GM21390 (cell line): ENCODE measurements around the gene SLC35A5.

Source experiments
- ATAC-seq: cut with Tn5 transposase; IDR thresholded peaks from one replicate; pipeline ENCODE4 v1.9.1; 2021; ENCODE audit not compliant: unreplicated experiment

The SLC35A5 gene

DNA sequence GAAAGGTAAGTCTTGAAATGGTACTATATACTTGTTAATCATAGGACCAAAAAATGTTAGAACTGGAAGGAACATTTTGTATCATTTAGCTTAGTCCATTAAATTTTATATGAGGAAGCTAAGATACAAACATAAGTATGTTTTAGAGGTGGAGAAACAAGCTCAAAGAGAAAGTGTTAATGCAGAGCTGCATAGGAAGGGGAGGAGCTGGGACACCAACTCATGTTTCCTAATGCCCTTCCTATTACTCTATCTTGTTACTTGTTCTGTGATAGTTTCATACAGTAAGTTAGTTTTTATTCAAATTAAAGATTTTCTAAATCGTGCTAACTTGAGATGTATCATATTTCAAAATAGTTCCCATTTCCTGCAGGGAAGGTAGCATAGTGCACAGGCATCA, 7.4 kb downstream of the SLC35A5 start:
- no peak for ATAC-seq

DNA sequence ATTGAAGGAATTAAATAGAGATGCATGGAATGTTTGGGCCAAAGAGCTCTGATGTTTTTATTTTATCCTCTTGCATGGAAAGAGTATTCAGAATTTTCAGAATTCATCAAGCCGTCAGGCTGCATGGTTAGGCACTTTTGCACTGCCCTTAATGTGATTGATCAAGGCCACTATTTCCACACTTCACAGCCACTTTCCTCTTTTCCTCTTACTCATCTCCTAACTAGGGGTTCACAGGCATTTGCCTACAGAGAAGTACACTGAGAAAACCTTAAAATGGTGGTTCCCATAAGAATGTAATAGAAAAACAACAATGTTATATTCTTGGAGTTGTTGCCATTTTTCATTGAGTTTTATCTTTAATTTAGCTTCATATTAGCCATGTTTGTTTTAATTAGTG, 10.9 kb downstream of the SLC35A5 start:
- ATAC-seq, result no peak

- ATAC-seq, result no peak
Measured at GRCh38 chr3:112579232-112579631, 17.4 kb downstream of the SLC35A5 start.

DNA sequence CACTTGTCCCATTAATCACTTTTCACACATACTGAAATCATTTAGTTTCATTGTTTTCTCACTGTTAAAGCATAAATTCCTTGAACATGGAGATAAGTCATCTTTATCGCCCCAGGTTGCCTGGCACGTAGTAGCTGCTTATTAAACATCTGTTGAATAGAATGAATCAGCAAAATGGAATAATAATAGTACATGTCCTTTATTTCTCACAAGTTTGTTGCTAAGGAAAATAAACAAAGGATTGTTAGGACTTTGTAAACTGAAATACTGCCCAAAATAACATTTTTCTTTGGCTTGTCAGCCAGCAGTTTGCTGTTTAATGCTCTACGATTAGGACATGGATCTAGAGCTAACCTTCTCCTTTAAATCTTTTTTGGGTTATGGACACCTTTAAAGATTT, 17.9 kb downstream of the SLC35A5 start:
- no peak for ATAC-seq

DNA sequence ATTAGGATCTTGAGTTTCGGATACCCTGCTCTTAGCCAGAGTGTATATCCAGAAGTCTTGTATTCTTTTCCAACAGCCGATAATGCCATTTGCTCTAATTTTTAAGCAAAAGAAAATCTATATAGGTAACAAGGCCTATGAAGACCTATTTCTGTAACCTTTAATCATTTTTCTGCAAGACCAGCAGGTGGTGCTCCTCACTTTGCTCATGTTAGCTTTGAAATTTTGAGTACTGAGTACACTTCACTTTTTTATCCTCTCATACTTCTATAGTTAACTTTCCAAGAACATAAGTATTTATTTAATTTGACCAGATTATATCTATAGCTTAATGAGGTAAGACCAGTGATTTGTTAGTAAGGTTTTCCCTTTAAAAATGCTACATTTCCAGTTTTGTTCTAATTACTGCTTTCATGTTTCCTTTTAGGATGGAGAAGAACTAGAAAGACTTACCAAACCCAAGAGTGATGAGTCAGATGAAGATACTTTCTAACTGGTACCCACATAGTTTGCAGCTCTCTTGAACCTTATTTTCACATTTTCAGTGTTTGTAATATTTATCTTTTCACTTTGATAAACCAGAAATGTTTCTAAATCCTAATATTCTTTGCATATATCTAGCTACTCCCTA, 20.5 kb downstream of the SLC35A5 start:
- ATAC-seq, result no peak

- ATAC-seq, result no peak
Measured at GRCh38 chr3:112583105-112583504, 21.3 kb downstream of the SLC35A5 start.

DNA sequence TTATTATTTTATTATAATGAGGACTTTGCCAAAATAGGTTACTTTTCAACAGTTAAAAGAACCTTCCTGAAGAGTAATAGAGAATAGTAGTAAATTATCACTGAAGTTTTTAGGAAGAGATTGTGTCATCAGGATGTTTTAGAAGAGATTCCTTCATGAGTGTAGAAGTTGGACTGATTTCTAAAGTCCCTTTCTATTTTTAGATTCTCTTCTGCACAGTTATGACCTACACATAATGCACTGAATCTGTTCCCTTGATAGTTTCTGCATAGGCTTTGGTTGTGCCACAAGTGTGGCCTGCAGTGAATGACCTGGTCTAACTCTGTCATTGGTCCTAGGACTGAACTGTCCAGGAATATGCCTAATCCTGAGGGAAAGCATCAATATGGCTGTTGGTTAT, 23.9 kb downstream of the SLC35A5 start:
- ATAC-seq, result no peak

GRCh38 chr3:112587336-112587735, 25.5 kb downstream of the SLC35A5 start:
- ATAC-seq, result no peak

DNA sequence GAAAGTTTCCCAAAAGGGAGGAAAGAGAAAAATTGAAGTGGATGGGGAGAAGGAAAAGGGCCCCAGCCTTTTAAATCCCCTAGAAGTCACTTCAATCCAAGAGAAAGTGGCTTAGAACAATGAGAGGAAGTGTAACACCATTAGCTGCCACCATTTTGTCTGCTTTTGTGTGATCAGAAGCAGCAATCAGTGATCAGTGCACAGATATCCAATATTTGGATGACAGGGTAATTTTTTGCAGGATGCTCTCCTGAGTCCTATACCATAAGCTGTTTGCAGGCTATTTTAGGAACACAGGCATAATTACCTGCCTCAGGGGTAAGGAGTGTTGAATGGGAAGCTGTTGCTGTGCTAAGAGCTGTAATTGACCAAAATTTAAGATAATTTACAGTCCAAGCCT, 31.4 kb downstream of the SLC35A5 start:
- ATAC-seq, result no peak

DNA sequence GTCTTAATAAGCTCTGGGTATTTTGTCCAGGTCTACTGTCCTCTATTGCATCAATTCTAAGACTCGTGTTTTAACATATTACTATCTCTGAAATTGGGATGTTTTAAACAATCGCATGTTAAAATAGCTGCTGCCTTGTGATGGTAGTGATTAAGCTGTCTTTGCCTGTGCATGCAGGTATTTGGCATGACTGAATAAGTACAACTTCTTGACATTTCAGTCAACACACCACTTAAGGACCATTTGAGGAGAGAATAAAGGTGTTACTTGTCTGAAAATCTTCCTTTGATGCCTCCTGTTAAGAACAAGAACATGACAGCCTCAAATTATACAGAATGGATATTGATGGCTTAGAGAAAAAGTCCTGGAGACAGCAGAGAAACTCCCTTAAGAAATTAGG, 33.0 kb downstream of the SLC35A5 start:
- ATAC-seq, result no peak

DNA sequence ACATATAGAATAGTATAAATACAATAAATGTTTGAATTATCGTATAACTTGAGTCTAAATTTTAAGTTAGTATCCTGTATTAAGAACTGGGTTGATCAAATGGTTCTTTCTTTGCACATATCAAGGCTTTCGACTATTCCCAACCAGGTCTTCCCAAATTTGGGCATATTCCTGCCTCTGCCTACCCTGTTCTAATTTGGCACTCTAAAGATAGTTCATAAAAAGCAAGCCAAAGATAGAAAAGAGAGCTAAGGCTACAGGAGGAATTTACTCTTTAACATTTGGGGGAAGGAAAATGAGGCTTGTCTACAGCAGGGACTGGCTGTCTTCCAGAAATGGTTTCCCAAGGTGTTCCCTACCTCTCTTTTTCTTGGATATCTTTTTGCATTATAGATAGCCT, 36.1 kb downstream of the SLC35A5 start:
- ATAC-seq, result no peak

- no peak for ATAC-seq
Measured at GRCh38 chr3:112598731-112599130, 36.9 kb downstream of the SLC35A5 start.

DNA sequence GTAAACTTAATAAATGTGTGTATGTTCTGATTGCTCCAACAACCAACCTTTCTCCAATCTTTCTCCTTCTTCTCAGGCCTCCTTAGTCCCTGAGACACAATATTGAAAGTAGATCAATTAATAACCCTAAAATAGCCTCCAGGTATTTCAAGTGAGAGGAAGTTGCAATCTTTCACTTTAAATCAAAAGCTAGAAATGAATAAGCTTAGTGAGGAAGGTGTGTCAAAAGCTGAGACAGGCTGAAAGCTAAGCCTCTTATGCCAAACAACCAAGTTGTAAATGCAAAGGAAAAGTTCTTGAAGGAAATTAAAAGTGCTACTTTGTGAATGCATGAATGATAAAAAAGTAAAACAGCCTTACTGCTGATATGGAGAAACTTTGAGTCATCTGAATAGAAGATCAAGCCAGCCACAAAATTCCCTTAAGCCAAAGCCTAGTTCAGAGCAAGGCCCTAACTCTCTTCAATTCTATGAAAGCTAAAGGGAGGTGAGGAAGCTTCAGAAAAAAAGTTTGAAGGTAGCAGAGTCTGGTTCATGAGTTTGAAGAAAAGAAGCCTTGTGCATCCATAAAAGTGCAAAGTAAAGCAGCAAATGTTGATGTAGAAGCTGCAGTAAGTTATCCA, 40.5 kb downstream of the SLC35A5 start:
- ATAC-seq, result peak; percentile 82

- ATAC-seq, result no peak
Measured at GRCh38 chr3:112604536-112604935, 42.7 kb downstream of the SLC35A5 start.

DNA sequence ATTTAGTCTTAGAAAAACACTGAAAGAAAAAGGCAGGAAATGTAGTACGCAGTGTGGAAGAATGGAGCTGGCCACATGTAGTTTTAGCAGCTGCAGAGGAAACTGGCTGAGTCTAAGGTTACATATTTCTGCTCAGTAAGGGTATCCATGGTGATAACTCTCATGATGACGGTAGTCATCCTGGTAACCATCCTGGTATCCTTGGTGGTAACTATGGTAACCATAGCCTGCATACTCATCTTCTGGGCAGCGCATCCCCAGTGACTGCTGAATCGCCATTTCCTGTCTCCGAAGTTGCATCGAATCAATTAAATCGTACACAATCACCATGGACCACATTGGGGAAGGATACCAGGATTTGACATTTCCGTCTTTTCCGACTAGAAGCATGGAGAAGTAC, 43.4 kb downstream of the SLC35A5 start:
- no peak for ATAC-seq

DNA sequence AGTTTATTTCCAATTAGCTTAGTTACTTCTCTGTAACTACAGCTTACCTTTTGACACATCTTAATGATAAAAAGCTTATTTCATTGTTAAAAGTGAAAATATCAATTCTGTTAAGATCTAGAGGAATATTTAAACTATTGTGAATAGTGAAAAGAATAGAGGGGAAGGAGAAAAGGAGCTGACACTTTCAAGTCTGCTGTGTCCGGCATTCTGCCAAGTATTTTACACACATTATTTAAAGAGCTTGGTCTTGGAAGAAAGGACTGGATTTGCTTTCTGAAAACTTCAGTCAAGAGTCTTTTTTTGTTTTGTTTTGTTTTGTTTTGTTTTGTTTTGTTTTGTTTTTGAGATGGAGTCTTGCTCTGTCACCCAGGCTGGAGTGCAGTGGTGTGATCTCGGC, 44.3 kb downstream of the SLC35A5 start:
- no peak for ATAC-seq

DNA sequence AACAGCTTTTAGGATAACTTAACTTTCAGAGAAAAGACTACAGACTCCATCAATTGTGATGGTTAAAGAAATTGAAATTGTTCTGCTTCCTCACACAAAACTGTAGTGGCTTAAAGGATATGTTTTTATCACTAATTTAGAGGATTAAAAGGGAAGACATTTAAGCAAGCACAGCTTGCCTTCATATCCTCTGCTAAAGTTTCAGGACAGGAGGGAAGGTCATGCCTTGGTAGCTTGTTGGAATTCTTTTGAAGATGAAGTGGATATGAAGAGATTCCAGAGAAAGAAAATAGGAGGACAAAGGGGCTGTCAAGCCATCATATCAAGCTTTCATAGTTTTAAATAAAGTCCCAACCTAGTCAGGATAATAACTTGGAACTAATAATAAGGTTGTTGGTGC, 46.0 kb downstream of the SLC35A5 start:
- ATAC-seq, result no peak

DNA sequence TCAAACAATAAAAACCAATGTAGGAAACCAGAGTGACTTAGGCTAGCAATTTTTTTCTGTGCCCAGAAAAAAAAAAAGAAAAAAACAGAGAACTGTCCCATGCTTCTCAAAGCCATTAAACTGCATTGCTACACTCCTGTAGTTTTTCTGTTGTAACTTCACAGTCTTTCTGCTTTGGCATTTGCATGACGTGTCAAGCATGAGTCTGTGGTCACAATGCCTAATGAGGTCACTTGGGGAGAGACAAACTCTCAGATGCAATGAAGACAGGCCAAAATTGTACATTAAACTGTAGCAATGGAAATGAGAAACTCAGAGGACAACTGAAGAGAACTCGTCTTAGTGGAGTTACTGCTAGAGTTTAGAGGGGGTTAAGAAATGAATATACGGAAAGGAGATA, 48.3 kb downstream of the SLC35A5 start:
- ATAC-seq, result no peak

DNA sequence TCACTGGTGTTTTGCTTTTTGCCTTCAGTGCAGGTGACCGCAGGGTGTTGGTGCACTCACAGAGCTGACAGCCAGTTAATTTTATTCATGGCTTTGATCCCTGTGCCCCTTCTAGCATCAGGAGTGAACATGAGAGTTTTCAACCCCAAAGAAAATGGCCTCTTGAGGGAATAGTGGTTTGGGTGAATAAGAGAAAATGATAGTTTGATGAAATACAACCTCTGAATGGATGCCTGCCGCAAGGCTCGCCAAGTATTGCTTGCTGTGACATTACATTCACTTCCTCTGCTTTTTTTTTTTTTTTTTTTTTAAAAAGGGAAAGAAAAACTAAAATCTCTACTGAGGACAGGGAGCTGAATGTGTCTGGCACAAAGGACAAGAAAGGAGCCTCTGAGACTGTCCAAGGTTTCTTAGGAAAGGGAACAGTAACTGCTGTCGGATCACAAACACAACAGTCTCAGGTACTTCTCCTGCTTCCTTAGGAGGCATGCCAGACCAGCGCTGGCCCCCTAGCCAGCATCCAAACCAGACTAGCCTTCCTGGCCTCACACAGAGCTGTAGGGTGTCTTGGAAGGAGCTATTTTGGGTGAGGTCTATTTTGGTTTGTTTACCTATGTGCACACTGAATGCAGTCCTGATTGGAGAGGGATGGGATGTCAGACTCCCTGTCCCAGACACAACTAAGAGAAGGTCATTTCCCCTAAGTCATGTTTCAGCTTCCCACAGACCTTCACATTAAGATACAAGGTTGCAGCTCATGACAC, 50.1 kb downstream of the SLC35A5 start:
- ATAC-seq, result no peak

- ATAC-seq, result no peak
Measured at GRCh38 chr3:112615989-112616731, 54.3 kb downstream of the SLC35A5 start.

GRCh38 chr3:112617285-112617684, 55.4 kb downstream of the SLC35A5 start:
- no peak for ATAC-seq

GRCh38 chr3:112619295-112619694, 57.5 kb downstream of the SLC35A5 start:
- peak; percentile 72 for ATAC-seq
